GM12878 (cell line): ENCODE measurements around the gene YJU2. TPM values are rescaled to one million over a fixed set of nuclear protein-coding genes. Genes with fewer than 3 reads are reported as not detected.

Experiments
- ATAC-seq: fragments of 200-7000 bp; cut with Tn5 transposase; 3 replicates; pipeline ENCODE4 v1.9.1; 2020; ENCODE audit warnings: mild to moderate bottlenecking, moderate library complexity
- BruUV-seq: library from RNA; stranded (reverse); fragments of 400-500 nt; replicated peaks from 2 replicates; lab custom pipeline; 2021; lab: Mats Ljungman, UMichigan
- CTCF ChIA-PET: fragments of 300-600 bp; sonication (Branson Sonifier 250); formaldehyde crosslinking; extraction: SDS; loops from one replicate; lab custom pipeline; 2021; ENCODE audit warnings: inconsistent platforms; lab: Yijun Ruan, JAX
- POLR2A ChIA-PET: fragments of 350-600 bp; formaldehyde crosslinking; extraction: SDS; loops from one replicate; lab custom pipeline; 2021; ENCODE audit warnings: inconsistent platforms; lab: Charles Lee
- RAD21 ChIA-PET: fragments of 300-600 bp; sonication (Branson Sonifier 250); formaldehyde crosslinking; loops from one replicate; lab custom pipeline; 2023; ENCODE audit warnings: antibody characterized with exemption; ENCODE audit not compliant: unreplicated experiment; lab: Charles Lee
- SMC1A ChIA-PET: fragments of 300-600 bp; sonication (Branson Sonifier 250); formaldehyde crosslinking; loops from one replicate; lab custom pipeline; 2023; ENCODE audit not compliant: unreplicated experiment, uncharacterized antibody; lab: Charles Lee
- DNase-seq: peaks from one replicate; pipeline ENCODE4 v3.0.0-alpha.2; 2011; ENCODE audit warnings: low read depth, low spot score
- FAIRE-seq: peaks from 3 replicates; lab custom pipeline; 2011; peaks lifted over from hg19 to GRCh38; lab: Jason Lieb, UNC
- H2AFZ ChIP-seq: 2 replicates; pipeline ENCODE4 v1.6.0; 2011; ENCODE audit warnings: low read depth, low read length, control low read depth; ENCODE audit not compliant: control insufficient read depth
- H3K27ac ChIP-seq: 2 replicates; pipeline ENCODE4 v1.5.1; 2011; ENCODE audit warnings: control low read depth; ENCODE audit not compliant: control insufficient read depth, insufficient read depth
- H3K27me3 ChIP-seq, 2 experiments: replicated peaks in 1 of 2; 2 replicates each; pipeline versions ENCODE4 v1.6.0 to v1.6.1; 2011; ENCODE audit warnings: low read length in 1 of 2; ENCODE audit not compliant: control insufficient read depth in 2 of 2, insufficient read depth in 2 of 2
- H3K36me3 ChIP-seq, 2 experiments: 2 replicates each; pipeline ENCODE4 v1.5.1; 2011; ENCODE audit warnings: low read length in 1 of 2; ENCODE audit not compliant: control insufficient read depth in 2 of 2, insufficient read depth in 2 of 2
- H3K4me1 ChIP-seq: 2 replicates; pipeline ENCODE4 v1.6.1; 2011; ENCODE audit warnings: mild to moderate bottlenecking, low read length, moderate library complexity, mixed read lengths; ENCODE audit not compliant: control insufficient read depth, insufficient read depth
- H3K4me2 ChIP-seq: 2 replicates; pipeline ENCODE4 v1.6.0; 2011; ENCODE audit warnings: control low read depth; ENCODE audit not compliant: control insufficient read depth, insufficient read depth
- H3K4me3 ChIP-seq: fragments of 200-600 bp; sonication (generic); 2 replicates; pipeline ENCODE4 v1.5.1; 2016
- H3K79me2 ChIP-seq: 2 replicates; pipeline ENCODE4 v1.6.0; 2011; ENCODE audit warnings: low read length; ENCODE audit not compliant: control insufficient read depth, insufficient read depth
- H3K9ac ChIP-seq: 2 replicates; pipeline ENCODE4 v1.8.0; 2011; ENCODE audit warnings: low read length, control low read depth, mixed read lengths; ENCODE audit not compliant: control insufficient read depth, insufficient read depth
- H3K9me3 ChIP-seq: replicated peaks from 3 replicates; pipeline ENCODE4 v1.5.1; 2011; ENCODE audit warnings: mild to moderate bottlenecking, low read length; ENCODE audit not compliant: control insufficient read depth, insufficient read depth
- H4K20me1 ChIP-seq: 2 replicates; pipeline ENCODE4 v1.6.0; 2011; ENCODE audit not compliant: control insufficient read depth, insufficient read depth
- ATF3 ChIP-seq: IDR thresholded peaks from 2 replicates; pipeline ENCODE4 v1.6.1; 2011; ENCODE audit warnings: low read depth, mild to moderate bottlenecking, low read length, moderate library complexity, borderline replicate concordance; ENCODE audit errors: extremely low read depth
- GABPA ChIP-seq: IDR thresholded peaks from 2 replicates; pipeline ENCODE4 v1.6.1; 2014; ENCODE audit warnings: antibody characterized with exemption, low read depth, mild to moderate bottlenecking, inconsistent platforms
- HCFC1 ChIP-seq: fragments of 150-350 bp; IDR thresholded peaks from 2 replicates; pipeline ENCODE4 v1.6.1; 2014; ENCODE audit warnings: low read length
- HSF1 ChIP-seq: fragments of 150-350 bp; IDR thresholded peaks from 2 replicates; pipeline ENCODE4 v1.6.1; 2014; ENCODE audit warnings: mild to moderate bottlenecking, low read depth, low read length
- IKZF2 ChIP-seq, 2 experiments: fragments of 450-650 bp; IDR thresholded peaks; 2 replicates each; pipeline ENCODE4 v1.6.1; 2017; ENCODE audit warnings: mild to moderate bottlenecking in 2 of 2, moderate library complexity in 2 of 2
- MTA3 ChIP-seq: IDR thresholded peaks from 2 replicates; pipeline ENCODE4 v1.6.1; 2012; ENCODE audit warnings: low read length, inconsistent platforms, borderline replicate concordance
- NFYA ChIP-seq: IDR thresholded peaks from 2 replicates; pipeline ENCODE4 v1.6.1; 2011; ENCODE audit warnings: low read depth, mild to moderate bottlenecking, low read length, improper control_type of control experiment, borderline replicate concordance
- POLR2A ChIP-seq: IDR thresholded peaks from 2 replicates; pipeline ENCODE4 v1.6.1; 2011; ENCODE audit warnings: low read depth, mild to moderate bottlenecking, low read length
- POLR2AphosphoS2 ChIP-seq: IDR thresholded peaks from 2 replicates; pipeline ENCODE4 v1.6.1; 2011; ENCODE audit warnings: low read depth, mild to moderate bottlenecking, low read length, improper control_type of control experiment, moderate library complexity
- POLR2AphosphoS5 ChIP-seq: IDR thresholded peaks from 2 replicates; pipeline ENCODE4 v1.6.1; 2011; ENCODE audit warnings: mild to moderate bottlenecking, low read length, inconsistent platforms
- RAD21 ChIP-seq: IDR thresholded peaks from 2 replicates; pipeline ENCODE4 v1.6.1; 2011; ENCODE audit warnings: mild to moderate bottlenecking, low read depth, low read length, moderate library complexity; ENCODE audit not compliant: insufficient read depth
- RCOR1 ChIP-seq: conservative IDR thresholded peaks from 2 replicates; pipeline ENCODE4 v1.6.1; 2012; ENCODE audit warnings: low read depth, low read length, improper control_type of control experiment
- STAT1 ChIP-seq: fragments of 450-650 bp; conservative IDR thresholded peaks from 2 replicates; pipeline ENCODE4 v1.6.1; 2014; ENCODE audit warnings: antibody characterized with exemption, mild to moderate bottlenecking
- ZNF384 ChIP-seq: IDR thresholded peaks from 2 replicates; pipeline ENCODE4 v1.6.1; 2012; ENCODE audit warnings: low read depth, mild to moderate bottlenecking, low read length, improper control_type of control experiment, borderline replicate concordance
- WGBS: methylation state at CpG from one replicate; pipeline ENCODE4 v1.1.6; 2016; ENCODE audit warnings: low lambda C conversion rate; ENCODE audit not compliant: insufficient replicate concordance, insufficient coverage; ENCODE audit errors: missing lambda C conversion rate; 5-methylcytosine and 5-hydroxymethylcytosine counted together
- in situ Hi-C: fragments of 300-500 bp; cut with MboI; formaldehyde crosslinking; loops from 9 replicates; pipeline ENCODE4 v1.14.3; 2018; ENCODE audit warnings: mixed read lengths
- intact Hi-C: fragments of 100-400 bp; cut with micrococcal nuclease; formaldehyde crosslinking; loops from one replicate; pipeline ENCODE4 v1.14.2; 2022; ENCODE audit not compliant: unreplicated experiment
- polyA plus RNA-seq, 11 experiments: library from polyadenylated mRNA; depleted of rRNA in 4 of 11; unstranded in 6 of 11; stranded (reverse) in 5 of 11; fragments of >200 nt; fragmentation: Nextera tagmentation in 4 of 11; fragmentation: Illumina TruSeq in 1 of 11; extraction: Ambion mirVana in 4 of 11; extraction: Trizol in 1 of 11; gene quantifications; 1 replicate in 1 of 11; 2 replicates in 10 of 11; pipeline versions ENCODE4 v1.2.1 to v1.2.3, GENCODE V29; 2011 to 2016; ENCODE audit warnings: inconsistent platforms in 2 of 11, missing spikeins in 2 of 11, low read depth in 1 of 11
- total RNA-seq, 4 experiments: library from RNA; depleted of rRNA in 3 of 4; stranded (reverse); fragments of >200 nt in 3 of 4; fragmentation: Illumina TruSeq in 1 of 4; extraction: Trizol in 1 of 4; gene quantifications; 2 replicates each; pipeline versions ENCODE4 v1.2.1 to v1.2.3, GENCODE V29; 2013 to 2021

Gene YJU2
- total and polyA plus RNA-seq, 10 of the 15 experiments (the other 5 are each of a cell fraction or from before 2014, with no cell fraction given), result 0.26 to 40.7 (median 23.8) TPM

DNA sequence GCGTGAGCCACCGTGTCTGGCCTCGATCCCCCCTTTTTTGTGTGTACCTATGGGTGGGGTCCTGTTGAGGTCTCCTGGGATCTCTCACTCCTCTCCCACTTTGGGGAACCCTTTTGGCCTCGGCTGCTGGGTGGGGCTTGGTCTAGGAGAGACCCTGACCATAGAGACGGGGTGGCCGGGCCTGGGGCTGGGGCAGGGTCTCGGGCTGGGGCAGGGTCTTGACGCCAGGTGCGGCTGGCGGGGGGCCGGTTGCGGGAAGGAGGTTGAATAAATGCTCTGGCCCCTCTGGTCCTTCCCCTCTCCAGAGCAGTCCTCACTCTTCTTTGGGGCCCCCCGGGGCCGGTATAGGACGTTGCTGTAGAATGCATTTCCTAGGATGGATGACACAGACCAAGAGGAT lies 45.6 kb downstream of the YJU2 start (continued):
- TF ChIP-seq HSF1 (no peak), HCFC1 (no peak), POLR2AphosphoS5 (no peak), RAD21 (no peak), MTA3 (no peak), GABPA (no peak), POLR2A (no peak), STAT1 (no peak), ATF3 (no peak)

DNA sequence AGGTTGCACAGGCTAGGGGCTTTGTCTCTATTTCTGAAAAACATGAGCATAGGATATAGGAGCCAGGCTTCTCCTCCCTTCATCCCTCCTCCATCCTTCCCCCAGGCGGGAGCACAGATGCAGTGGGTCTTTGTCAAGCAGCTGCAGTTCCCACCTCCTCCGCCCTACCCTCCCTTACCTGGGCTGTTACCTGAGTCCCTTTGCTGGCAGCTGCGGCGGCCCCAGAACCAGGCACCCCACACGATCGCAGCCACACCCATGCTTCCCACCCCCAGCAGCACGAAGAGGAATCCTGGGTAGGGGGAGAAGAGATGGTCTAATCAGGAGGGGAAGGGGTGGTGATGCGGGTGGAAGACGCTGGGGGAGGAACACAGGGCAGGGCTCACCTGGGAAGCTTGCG lies 47.5 kb downstream of the YJU2 start:
- no peak for FAIRE-seq
- no TSS peak for BruUV-seq
- Histone ChIP-seq H2AFZ (no peak overlapping the region), H3K79me2 (no peaks in the 10 kb centered on the region), H3K36me3 (no peaks in the 10 kb centered on the region), H3K27ac (no peak overlapping the region), H3K4me3 (no peak overlapping the region), H3K9ac (no peak overlapping the region), H4K20me1 (no peaks in the 10 kb centered on the region), H3K27me3 (no peaks in the 10 kb centered on the region), H3K9me3 (no peaks in the 10 kb centered on the region), H3K4me2 (no peak overlapping the region), H3K4me1 (no peaks in the 10 kb centered on the region)
- SMC1A ChIA-PET, result no interaction called here
- in situ Hi-C loops, result no loop called here
- POLR2A ChIA-PET, result no interaction called here
- 64% methylated on average over 9 of the region's 10 CpGs for WGBS
- DNase-seq, result no peak
- CTCF ChIA-PET, result no interaction called here
- intact Hi-C loops, result no loop called here
- no peak for ATAC-seq
- TF ChIP-seq IKZF2 (IDR thresholded peaks at IDR 0.05), result no peak
- no peak for TF ChIP-seq RCOR1
- TF ChIP-seq NFYA, result no peak
- no peak for TF ChIP-seq POLR2AphosphoS2
- TF ChIP-seq ZNF384, result no peak
- RAD21 ChIA-PET, result no interaction called here
